Measurements from ENCODE around the gene DDX6. TPM values are rescaled to one million over a fixed set of nuclear protein-coding genes. Genes with fewer than 3 reads are reported as not detected.
"Not testable (repeated sequence)": the region's sequence is repeated elsewhere in the genome, so short reads cannot be mapped to it uniquely, and the experiment has no call there.

Gene DDX6
- total RNA-seq, 2 donors from 2014 or later: 71.9 to 124 TPM

DNA sequence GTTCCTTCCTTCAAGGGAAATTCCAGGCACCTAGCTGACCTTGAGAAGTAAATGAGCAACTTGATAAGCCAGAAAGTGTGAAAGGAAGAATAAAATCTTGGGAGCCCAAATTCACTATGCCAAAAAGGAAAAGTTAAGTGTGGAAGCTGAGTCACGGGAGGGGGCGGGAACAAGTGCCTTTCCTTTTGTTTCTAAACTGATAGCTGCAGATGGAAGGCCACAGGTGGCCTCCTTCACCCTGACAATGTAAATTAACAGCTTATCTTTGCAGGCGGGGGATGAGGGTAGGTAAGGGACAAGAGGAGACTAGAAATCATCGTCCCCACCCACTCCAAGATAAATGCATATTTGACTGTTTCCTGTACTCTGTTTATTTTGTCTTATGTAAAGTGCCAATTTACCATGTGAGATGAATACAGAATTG lies 75.1 kb downstream of the DDX6 start:
- H3K27ac ChIP-seq: no peak overlapping the region
- H3K27me3 ChIP-seq: no peaks in the 10 kb centered on the region
- no peaks in the 10 kb centered on the region for H3K36me3 ChIP-seq
- H3K9me3 ChIP-seq: no peaks in the 10 kb centered on the region
- TF ChIP-seq, protein P1, sequence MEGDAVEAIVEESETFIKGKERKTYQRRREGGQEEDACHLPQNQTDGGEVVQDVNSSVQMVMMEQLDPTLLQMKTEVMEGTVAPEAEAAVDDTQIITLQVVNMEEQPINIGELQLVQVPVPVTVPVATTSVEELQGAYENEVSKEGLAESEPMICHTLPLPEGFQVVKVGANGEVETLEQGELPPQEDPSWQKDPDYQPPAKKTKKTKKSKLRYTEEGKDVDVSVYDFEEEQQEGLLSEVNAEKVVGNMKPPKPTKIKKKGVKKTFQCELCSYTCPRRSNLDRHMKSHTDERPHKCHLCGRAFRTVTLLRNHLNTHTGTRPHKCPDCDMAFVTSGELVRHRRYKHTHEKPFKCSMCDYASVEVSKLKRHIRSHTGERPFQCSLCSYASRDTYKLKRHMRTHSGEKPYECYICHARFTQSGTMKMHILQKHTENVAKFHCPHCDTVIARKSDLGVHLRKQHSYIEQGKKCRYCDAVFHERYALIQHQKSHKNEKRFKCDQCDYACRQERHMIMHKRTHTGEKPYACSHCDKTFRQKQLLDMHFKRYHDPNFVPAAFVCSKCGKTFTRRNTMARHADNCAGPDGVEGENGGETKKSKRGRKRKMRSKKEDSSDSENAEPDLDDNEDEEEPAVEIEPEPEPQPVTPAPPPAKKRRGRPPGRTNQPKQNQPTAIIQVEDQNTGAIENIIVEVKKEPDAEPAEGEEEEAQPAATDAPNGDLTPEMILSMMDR (IDR thresholded peaks at IDR 0.05): no peak
- H3K4me1 ChIP-seq: no peaks in the 10 kb centered on the region
- no peak for DNase-seq (ENCODE audit: low spot score)
- H3K4me3 ChIP-seq: no peak overlapping the region

DNA sequence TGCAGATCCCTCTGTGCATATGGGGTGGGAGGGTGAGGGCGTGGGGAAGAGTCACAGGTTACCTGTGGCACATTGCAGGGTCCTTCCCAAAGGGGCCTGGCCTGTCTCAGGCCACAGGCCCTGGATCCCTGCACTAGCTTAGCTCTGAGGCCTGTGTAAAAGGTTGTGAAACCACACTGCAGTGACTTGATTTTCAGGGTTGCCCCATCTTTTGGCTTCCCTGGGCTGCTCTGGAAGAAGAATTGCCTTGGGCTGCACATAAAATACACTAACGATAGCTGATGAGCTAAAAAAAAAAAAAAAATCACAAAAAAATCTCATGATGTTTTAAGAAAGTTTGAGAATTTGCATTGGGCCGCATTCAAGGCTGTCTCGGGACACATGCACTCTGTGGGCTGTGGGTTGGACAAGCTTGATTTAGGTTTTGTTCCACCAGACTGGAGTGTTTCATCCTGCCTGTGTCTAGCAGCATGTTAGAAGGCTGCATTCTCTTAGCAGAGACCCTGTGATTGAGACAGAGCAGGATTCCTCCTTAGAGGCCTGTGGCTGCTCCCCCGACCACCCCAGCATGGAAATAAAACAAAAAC lies 75.6 kb downstream of the DDX6 start:
- no peaks in the 10 kb centered on the region for H3K4me1 ChIP-seq
- no peak for DNase-seq (ENCODE audit: low spot score)
- no peaks in the 10 kb centered on the region for H3K27me3 ChIP-seq
- H3K36me3 ChIP-seq: no peaks in the 10 kb centered on the region
- TF ChIP-seq, protein P1 (IDR thresholded peaks at IDR 0.05): no peak
- no peaks in the 10 kb centered on the region for H3K9me3 ChIP-seq
- no peak overlapping the region for H3K27ac ChIP-seq
- H3K4me3 ChIP-seq: no peak overlapping the region

DNA sequence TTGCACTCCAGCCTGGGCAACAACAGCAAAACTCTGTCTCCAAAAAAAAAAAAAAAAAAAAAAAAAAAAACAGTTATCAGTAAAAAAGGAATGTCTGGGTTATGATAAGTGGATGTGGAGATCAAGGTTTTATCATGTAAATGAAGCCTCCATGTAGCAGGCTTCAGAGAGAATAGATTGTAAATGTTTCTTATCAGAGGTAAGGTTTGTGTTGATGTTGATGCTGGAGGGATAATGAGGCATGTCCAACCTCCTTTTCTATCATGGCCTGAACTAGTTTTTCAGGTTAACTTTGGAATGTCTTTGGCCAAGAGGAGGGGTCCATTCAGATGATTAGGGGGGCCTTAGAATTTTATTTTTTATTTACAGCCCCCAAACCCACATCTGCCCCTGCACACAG lies 76.1 kb downstream of the DDX6 start:
- Histone ChIP-seq H3K9me3 (no peaks in the 10 kb centered on the region), H3K36me3 (no peaks in the 10 kb centered on the region), H3K4me3 (no peak overlapping the region), H3K27ac (no peak overlapping the region), H3K27me3 (no peaks in the 10 kb centered on the region), H3K4me1 (no peaks in the 10 kb centered on the region)
- DNase-seq (ENCODE audit: low spot score): no peak
- TF ChIP-seq, protein P1 (IDR thresholded peaks at IDR 0.05): no peak

DNA sequence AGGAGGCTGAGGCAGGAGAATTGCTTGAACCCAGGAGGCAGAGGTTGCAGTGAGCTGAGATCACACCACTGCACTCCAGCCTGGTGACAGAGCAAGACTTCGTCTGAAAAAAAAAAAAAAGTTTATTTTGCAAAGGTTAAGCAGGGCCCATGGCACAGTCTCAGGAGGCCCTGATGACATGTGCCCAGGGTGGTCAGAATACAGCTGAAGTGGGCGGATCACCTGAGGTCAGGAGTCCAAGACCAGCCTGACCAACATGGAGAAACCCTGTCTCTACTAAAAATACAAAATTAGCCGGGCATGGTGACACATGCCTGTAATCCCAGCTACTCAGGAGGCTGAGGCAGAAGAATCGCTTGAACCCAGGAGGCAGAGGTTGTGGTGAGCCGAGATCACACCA lies 76.5 kb downstream of the DDX6 start:
- not testable (repeated sequence) for H3K27ac ChIP-seq; DNase-seq (ENCODE audit: low spot score); H3K36me3 ChIP-seq

DNA sequence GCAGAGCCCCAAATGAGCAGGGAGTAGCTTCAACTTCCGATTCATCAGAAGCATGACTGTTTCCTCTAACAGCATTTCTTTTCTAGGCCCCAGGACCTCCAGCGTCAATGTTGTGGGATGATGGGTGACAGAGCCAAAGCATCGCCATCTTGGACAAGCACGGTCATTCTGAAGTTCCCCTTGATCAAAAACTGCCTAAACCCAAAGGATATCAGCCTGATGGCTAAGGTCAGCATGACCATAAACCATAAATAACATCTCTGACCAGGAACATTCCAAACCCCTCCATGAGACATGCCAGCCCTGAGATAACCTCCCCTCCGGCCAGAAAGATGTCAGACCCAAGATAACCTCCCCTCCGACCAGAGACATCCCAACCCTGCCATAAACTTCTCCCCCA lies 82.7 kb downstream of the DDX6 start:
- Histone ChIP-seq H3K27me3 (no peaks in the 10 kb centered on the region), H3K9me3 (no peaks in the 10 kb centered on the region), H3K4me1 (no peaks in the 10 kb centered on the region), H3K4me3 (no peak overlapping the region), H3K27ac (no peak overlapping the region), H3K36me3 (no peaks in the 10 kb centered on the region)
- no peak for DNase-seq (ENCODE audit: low spot score)
- TF ChIP-seq, protein P1 (IDR thresholded peaks at IDR 0.05): no peak

More for the DNA sequence above, 76.5 kb downstream of the DDX6 start:
- H3K4me1 ChIP-seq, H3K27me3 ChIP-seq, H3K4me3 ChIP-seq, H3K9me3 ChIP-seq: not testable (repeated sequence)

DNA sequence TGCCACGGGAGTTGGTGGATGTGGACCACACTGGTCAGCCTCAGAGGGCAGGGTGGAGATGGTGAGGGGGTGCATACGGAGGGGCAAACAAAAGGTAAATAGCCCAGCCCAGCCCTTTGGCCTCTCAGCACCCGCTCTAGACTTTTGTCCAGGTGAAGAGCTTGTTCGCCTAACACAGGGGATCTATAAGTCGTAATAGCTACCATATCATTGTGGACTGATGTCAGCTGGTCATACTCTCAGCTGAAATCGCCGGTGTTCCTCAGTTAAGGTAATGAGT lies 84.5 kb downstream of the DDX6 start:
- Histone ChIP-seq H3K4me1 (no peaks in the 10 kb centered on the region), H3K4me3 (no peak overlapping the region), H3K27ac (no peak overlapping the region), H3K36me3 (no peaks in the 10 kb centered on the region), H3K27me3 (no peaks in the 10 kb centered on the region), H3K9me3 (no peaks in the 10 kb centered on the region)
- TF ChIP-seq, protein P1 (IDR thresholded peaks at IDR 0.05): no peak
- no peak for DNase-seq (ENCODE audit: low spot score)

Measured in right atrium auricular region (tissue), 2 donors.